Subcutaneous abdominal adipose tissue (tissue), 5 donors: ENCODE measurements around the gene BBS1.

ENCODE experiments used
- H3K27ac ChIP-seq: one replicate; pipeline ENCODE4 v1.7.0; 2013; ENCODE audit warnings: low read depth, mild to moderate bottlenecking, inconsistent platforms, low read length, moderate library complexity
- H3K27me3 ChIP-seq, 5 donors: one replicate each; pipeline ENCODE4 v1.7.0; 2013; ENCODE audit warnings: low read length in 5 of 5, inconsistent platforms in 1 of 5; ENCODE audit not compliant: control insufficient read depth in 5 of 5, insufficient read depth in 4 of 5
- H3K36me3 ChIP-seq, 5 donors: one replicate each; pipeline ENCODE4 v1.7.0; 2013; ENCODE audit warnings: low read length in 5 of 5; ENCODE audit not compliant: control insufficient read depth in 5 of 5, insufficient read depth in 5 of 5
- H3K4me1 ChIP-seq, 5 donors: one replicate each; pipeline ENCODE4 v1.7.0; 2013; ENCODE audit warnings: low read length in 5 of 5, mild to moderate bottlenecking in 3 of 5, moderate library complexity in 1 of 5; ENCODE audit not compliant: control insufficient read depth in 5 of 5, insufficient read depth in 5 of 5
- H3K4me3 ChIP-seq, 5 donors: one replicate each; pipeline ENCODE4 v1.7.0; 2013; ENCODE audit warnings: low read length in 5 of 5, low read depth in 1 of 5
- H3K9ac ChIP-seq, 5 donors: one replicate each; pipeline ENCODE4 v1.7.0; 2013; ENCODE audit warnings: low read length in 5 of 5, mild to moderate bottlenecking in 4 of 5, moderate library complexity in 3 of 5
- H3K9me3 ChIP-seq, 5 donors: one replicate each; pipeline ENCODE4 v1.7.0; 2013; ENCODE audit warnings: low read length in 5 of 5; ENCODE audit not compliant: control insufficient read depth in 5 of 5
- donor health status: healthy.
- donor health status: healthy.
- donor health status: healthy.
- donor health status: healthy.
- donor health status: healthy.

The BBS1 gene

GRCh38 chr11:66468691-66469090 lies 41.7 kb upstream of the BBS1 start:
- Histone ChIP-seq H3K4me3 (no peak overlapping the region), H3K9me3 (no peaks in the 10 kb centered on the region), H3K27ac (no peak overlapping the region), H3K36me3 (peaks cover 0 to 31% (median 23%) of the 10 kb centered on the region in 5 donors), H3K27me3 (no peaks in the 10 kb centered on the region), H3K4me1 (peaks cover 2 to 25% (median 19%) of the 10 kb centered on the region in 5 donors), H3K9ac (no peak overlapping the region)

- Histone ChIP-seq H3K4me3 (no peak overlapping the region), H3K9ac (no peak overlapping the region), H3K9me3 (no peaks in the 10 kb centered on the region)
Observed at GRCh38 chr11:66469441-66469840, 41.0 kb upstream of the BBS1 start.

GRCh38 chr11:66470015-66470414 lies 40.4 kb upstream of the BBS1 start:
- Histone ChIP-seq H3K4me3 (no peak overlapping the region), H3K27ac (no peak overlapping the region), H3K9me3 (no peaks in the 10 kb centered on the region), H3K4me1 (peaks cover 2 to 25% (median 19%) of the 10 kb centered on the region in 5 donors), H3K27me3 (no peaks in the 10 kb centered on the region), H3K36me3 (peaks cover 0 to 42% (median 33%) of the 10 kb centered on the region in 5 donors), H3K9ac (no peak overlapping the region)

More at GRCh38 chr11:66469441-66469840, 41.0 kb upstream of the BBS1 start:
- H3K36me3 ChIP-seq = peaks cover 0 to 39% (median 30%) of the 10 kb centered on the region in 5 donors
- H3K27ac ChIP-seq = no peak overlapping the region
- peaks cover 2 to 25% (median 19%) of the 10 kb centered on the region in 5 donors for H3K4me1 ChIP-seq
- H3K27me3 ChIP-seq = no peaks in the 10 kb centered on the region

- peaks cover 2 to 17% (median 14%) of the 10 kb centered on the region in 5 donors for H3K4me1 ChIP-seq
- H3K27me3 ChIP-seq = no peaks in the 10 kb centered on the region
- H3K36me3 ChIP-seq = peaks cover 0 to 53% (median 39%) of the 10 kb centered on the region in 5 donors
- no peak overlapping the region for H3K4me3 ChIP-seq
- no peak overlapping the region for H3K27ac ChIP-seq
- H3K9ac ChIP-seq = no peak overlapping the region
- no peaks in the 10 kb centered on the region for H3K9me3 ChIP-seq
Observed at GRCh38 chr11:66471142-66471541, 39.3 kb upstream of the BBS1 start.

GRCh38 chr11:66472054-66472453 lies 38.4 kb upstream of the BBS1 start:
- Histone ChIP-seq H3K27me3 (no peaks in the 10 kb centered on the region), H3K4me3 (no peak overlapping the region), H3K36me3 (peaks cover 0 to 59% (median 39%) of the 10 kb centered on the region in 5 donors), H3K27ac (no peak overlapping the region), H3K9me3 (no peaks in the 10 kb centered on the region), H3K9ac (no peak overlapping the region), H3K4me1 (peaks cover 2 to 14% (median 12%) of the 10 kb centered on the region in 5 donors)

- Histone ChIP-seq H3K4me3 (no peak overlapping the region), H3K9me3 (no peaks in the 10 kb centered on the region), H3K27me3 (no peaks in the 10 kb centered on the region), H3K27ac (no peak overlapping the region), H3K9ac (no peak overlapping the region), H3K36me3 (peaks cover 0 to 59% (median 39%) of the 10 kb centered on the region in 5 donors), H3K4me1 (peaks cover 0 to 3% (median 2%) of the 10 kb centered on the region in 5 donors)
Observed at GRCh38 chr11:66473167-66473566, 37.3 kb upstream of the BBS1 start.

- Histone ChIP-seq H3K27ac (no peak overlapping the region), H3K9ac (no peak overlapping the region), H3K27me3 (no peaks in the 10 kb centered on the region), H3K4me1 (peaks cover 0 to 5% (median 2%) of the 10 kb centered on the region in 5 donors), H3K9me3 (no peaks in the 10 kb centered on the region), H3K4me3 (no peak overlapping the region), H3K36me3 (peaks cover 0 to 59% (median 39%) of the 10 kb centered on the region in 5 donors)
Observed at GRCh38 chr11:66473608-66474515, 36.6 kb upstream of the BBS1 start.

- no peaks in the 10 kb centered on the region for H3K9me3 ChIP-seq
- no peak overlapping the region for H3K27ac ChIP-seq
- no peaks in the 10 kb centered on the region for H3K27me3 ChIP-seq
- peaks cover 2 to 20% (median 14%) of the 10 kb centered on the region in 5 donors for H3K4me1 ChIP-seq
- H3K36me3 ChIP-seq = peaks cover 0 to 56% (median 39%) of the 10 kb centered on the region in 5 donors
- H3K4me3 ChIP-seq = no peak overlapping the region
- no peak overlapping the region for H3K9ac ChIP-seq
Observed at GRCh38 chr11:66475349-66476172, 34.9 kb upstream of the BBS1 start.

GRCh38 chr11:66476173-66476840 lies 34.1 kb upstream of the BBS1 start:
- Histone ChIP-seq H3K4me1 (peaks cover 2 to 26% (median 19%) of the 10 kb centered on the region in 5 donors), H3K27ac (no peak overlapping the region), H3K36me3 (peaks cover 0 to 49% (median 33%) of the 10 kb centered on the region in 5 donors), H3K9me3 (no peaks in the 10 kb centered on the region), H3K27me3 (no peaks in the 10 kb centered on the region), H3K4me3 (no peak overlapping the region), H3K9ac (no peak overlapping the region)
